ENCODE data around the gene RAPGEF5.

The RAPGEF5 gene

DNA sequence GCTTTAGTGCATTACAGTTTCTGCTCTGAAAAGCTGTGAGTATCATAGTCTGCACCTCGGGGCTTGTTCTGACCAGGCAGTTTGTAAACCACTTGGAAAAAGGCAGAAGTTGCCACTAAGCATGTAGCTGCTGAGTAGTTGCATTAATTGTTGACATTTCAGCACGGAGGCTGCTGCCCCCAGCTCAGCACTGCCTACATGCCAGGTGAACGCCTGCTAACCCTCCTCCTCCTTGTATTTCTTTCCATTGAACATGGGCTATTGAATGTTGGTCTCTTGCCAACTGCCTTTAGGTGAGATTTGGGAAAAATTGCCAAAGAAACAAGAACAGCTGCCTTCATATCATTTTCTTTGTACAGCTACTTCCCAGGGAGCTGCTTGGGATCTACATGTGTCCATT is 164.2 kb downstream of the RAPGEF5 start:
- no peak for DNase-seq (ENCODE audit: low read depth in 2 of 2)

DNA sequence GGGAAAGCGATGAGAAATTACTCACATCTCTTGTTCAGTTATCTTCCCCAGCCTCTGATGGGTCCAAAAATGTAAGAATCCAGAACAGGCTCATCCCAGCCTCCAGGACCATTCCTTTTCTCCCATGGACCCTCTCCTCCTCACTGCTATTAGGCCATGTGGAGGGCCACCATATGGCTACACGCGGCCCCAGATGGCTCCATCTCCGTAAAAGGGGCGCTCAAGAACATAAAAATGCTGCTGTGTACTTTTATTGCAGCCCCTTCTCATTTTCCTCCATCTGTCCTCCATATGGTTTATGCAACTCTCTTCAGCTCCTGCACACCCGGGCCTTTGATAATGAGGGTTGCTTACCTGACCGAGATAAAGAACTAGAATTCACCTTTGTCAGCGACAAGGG is 166.2 kb downstream of the RAPGEF5 start:
- DNase-seq (ENCODE audit: low read depth in 2 of 2): no peak

DNA sequence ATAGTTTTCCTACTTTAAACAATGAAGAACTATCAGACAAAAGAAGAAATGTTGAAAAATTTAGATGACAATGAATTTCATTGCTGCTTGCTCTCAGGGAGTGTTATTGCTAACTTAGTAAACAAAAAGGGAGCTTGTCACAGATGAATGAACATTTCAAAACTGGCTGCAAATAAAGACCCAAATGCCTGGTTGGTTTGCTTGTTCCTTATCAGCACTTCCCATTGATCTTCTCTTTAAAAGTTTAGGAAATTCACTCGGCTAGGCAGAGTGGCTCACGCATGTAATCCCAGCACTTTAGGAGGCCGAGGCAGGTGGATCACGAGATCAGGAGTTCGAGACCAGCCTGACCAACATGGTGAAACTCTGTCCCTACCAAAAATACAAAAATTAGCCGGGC is 167.2 kb downstream of the RAPGEF5 start:
- DNase-seq (ENCODE audit: low read depth in 2 of 2): no peak

DNA sequence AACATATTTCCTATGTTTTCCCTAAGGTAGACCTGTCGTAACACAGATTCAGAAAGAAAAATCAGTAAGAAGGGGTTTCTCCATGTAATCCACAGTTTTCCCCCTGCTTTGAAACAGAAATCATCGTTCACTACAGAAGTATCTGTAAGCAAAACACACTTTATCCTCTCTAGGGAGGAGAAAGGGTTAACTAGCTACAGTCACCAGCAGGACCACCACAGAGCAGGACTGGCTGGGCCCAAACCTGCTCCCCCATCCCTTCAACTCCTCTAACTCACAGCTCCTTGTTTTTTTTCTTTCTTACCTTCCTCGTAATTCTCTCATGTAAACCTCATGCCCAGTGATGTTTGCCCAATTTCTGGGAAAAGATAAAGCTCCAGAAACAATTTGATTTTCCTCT is 167.7 kb downstream of the RAPGEF5 start:
- DNase-seq (ENCODE audit: low read depth in 2 of 2): no peak

DNA sequence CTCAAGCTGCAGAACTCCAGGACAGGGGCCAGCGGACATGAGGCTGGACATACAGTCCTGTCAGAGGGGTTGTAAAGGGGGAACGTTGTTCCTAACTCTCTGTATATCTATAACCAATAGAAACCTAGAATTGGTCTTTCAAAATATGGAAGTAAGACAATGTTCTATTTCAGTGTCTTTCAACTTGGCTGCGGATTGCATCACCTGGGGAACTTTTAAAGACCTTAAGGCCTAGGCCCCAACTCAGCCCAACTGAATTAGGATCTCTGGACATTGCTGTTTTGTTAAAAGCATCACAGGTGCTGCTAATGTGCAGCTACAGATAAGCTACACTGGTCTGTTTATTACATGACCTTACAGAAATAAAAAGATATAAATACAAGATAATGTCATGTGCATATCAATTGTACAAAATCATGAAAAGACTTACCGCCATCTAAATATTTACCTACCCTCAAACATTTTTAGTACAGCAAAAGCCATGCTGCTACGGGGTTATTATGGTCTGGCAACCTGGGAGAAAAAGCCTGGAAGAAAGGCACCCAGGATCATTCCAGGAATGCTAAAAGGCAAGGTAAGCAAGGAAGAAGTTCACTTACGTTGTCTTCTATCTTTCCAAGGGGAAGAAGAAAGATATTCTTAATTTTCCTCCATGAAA is 169.1 kb downstream of the RAPGEF5 start:
- DNase-seq (ENCODE audit: low read depth in 2 of 2): no peak

DNA sequence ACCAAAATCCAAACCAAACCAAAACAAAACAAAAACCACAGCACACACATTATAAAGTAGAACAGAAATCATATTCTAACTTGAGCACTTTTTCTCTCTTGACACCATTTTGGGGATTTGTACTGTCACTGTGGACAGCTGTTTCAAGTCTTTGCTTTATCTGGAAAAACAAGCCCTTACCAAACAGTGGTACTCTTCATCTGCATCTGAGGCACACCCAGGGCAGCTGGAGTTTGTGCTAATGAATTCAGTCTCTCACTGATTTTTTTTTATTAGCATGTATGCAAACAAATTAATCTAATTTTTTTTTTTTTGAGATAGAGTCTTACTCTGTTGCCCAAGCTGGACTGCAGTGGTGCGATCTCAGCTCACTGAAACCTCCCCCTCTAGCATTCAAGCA is 171.4 kb downstream of the RAPGEF5 start:
- no peak for DNase-seq (ENCODE audit: low read depth in 2 of 2)

DNA sequence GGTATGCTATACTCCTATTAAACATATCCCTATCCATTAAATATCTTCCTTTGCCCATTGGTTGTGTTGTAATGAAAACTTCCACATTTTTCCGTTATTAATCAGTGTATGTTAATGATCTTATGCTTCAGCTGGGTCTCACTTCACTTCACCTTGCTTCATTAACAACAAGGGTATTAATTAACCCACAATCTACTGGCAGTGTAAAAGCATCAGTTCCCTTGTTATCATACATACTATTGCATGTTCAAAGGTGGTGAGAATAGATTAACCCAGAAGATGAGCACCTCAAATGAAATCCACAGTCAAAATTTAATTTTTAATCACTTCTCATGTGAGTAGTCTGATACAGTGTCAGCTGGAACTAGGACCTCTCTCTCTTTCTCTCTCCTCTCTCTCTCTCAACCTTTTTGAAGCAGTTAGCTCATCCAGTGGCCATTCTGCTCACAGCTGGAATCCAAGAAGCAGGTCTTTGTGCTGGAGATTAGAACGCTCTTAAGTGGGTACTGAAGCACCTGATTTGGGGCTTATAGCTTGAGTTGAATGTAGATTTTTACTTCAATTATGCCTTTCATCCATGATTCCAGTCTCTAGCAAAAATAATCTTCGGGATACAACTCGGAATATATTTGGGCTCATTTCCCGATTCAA is 172.3 kb downstream of the RAPGEF5 start:
- DNase-seq (ENCODE audit: low read depth in 2 of 2): no peak

DNA sequence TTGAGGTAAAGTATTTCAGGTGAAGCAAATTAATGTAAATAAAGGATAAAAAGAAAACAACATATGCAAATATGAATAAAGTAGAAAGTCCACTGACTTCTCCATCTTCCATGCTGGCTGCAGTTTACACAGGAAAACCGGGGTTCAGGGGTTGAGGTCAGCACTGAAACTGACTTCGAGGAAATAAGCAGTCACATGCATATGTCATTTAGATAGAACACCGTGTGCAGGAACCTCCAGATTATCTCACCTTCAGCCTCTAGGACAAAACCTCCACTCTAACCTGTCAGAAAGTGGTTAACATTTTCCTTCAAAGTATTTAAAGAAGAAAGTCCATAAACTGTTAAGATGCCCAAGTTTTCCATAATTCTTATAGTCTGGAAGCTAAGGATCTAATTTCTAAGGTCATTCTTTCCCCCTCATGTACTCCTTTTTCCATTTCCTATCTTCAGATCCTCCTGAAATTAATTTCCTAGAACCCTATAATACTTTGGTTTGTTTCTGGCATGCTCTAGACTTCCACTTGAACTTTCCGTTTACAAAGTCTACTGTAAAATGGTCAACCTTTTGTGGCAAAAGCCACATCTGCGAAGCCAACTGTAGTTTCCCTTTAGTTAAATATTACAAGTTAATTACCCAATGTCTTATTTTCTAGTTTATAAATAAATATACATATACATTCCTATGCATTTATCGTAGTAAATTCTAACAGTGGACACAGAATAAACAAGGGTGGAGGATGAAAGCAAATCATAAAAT is 173.3 kb downstream of the RAPGEF5 start:
- no peak for DNase-seq (ENCODE audit: low read depth in 2 of 2)

DNA sequence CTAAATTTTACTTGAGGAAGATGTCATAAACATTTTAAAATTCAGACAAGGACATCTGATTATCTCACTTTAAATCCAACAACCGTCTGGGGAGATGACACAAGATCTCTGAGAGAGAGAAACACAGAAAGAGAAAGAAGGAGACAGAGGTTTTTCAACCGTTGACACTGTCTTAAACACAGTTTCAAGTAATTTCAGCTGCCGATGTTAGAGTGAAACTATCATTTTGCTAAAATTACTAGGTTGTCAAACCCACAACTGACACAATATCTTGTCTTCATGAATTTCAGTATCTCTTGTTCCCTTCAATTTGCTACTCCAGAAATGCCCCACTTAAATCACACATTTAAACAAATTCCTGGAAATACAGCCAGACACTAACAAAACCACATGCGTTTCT is 174.8 kb downstream of the RAPGEF5 start:
- DNase-seq (ENCODE audit: low read depth in 2 of 2): no peak

DNA sequence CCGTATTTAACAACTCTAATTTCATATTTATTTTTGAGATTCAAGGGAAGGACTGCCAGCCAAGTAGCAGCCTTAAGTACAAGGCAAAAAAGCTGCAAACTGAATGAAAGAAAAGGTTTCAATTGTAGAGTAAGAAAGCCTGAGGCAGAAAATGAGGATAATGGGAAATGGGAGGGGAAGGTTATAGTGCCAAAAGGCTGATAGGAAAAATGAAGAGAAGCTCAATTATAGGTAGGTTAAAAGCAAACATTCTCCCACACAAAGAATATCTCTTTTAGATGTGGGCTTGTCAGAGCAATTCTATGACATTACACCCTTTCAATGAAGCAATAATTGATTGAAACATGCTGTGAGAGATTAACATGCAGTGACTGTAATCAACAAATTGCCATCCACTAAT is 175.3 kb downstream of the RAPGEF5 start:
- DNase-seq (ENCODE audit: low read depth in 2 of 2): no peak

DNA sequence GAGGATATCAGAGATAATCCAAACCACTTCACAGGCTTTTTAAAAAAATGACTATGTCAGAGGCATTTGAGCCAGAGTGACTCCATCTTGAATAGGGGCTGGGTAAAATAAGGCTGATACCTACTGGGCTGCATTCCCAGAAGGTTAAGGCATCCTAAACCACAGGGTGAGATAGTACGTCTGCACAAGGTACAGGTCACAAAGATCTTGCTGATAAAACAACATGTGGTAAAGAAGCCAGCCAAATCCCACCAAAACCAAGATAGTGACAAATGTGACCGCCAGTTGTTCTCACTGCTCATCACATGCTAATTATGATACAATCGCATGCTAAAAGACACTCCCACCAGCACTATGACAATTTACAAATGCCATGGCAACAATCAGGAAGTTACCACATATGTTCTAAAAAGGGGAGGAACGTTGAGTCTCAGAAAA is 177.5 kb downstream of the RAPGEF5 start:
- no peak for DNase-seq (ENCODE audit: low read depth in 2 of 2)

DNA sequence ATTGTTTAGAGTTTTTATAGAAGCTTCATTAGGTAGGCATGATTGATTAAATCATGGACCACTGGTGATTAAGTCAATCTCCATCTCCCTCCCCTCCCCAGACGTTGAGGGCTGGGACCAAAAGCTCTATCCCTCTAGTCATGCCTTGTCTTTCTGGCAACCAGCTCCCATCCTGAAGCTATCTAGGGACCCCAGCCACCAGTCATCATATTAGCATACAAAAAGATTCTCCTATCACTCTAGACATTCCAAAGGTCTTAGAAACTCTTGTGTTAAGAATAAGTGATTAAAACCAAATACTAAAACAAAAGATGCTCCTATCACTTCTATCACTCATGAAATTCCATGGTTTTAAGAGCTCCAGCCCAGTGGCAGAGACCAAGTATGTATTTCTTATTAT is 178.2 kb downstream of the RAPGEF5 start:
- DNase-seq (ENCODE audit: low read depth in 2 of 2): no peak

DNA sequence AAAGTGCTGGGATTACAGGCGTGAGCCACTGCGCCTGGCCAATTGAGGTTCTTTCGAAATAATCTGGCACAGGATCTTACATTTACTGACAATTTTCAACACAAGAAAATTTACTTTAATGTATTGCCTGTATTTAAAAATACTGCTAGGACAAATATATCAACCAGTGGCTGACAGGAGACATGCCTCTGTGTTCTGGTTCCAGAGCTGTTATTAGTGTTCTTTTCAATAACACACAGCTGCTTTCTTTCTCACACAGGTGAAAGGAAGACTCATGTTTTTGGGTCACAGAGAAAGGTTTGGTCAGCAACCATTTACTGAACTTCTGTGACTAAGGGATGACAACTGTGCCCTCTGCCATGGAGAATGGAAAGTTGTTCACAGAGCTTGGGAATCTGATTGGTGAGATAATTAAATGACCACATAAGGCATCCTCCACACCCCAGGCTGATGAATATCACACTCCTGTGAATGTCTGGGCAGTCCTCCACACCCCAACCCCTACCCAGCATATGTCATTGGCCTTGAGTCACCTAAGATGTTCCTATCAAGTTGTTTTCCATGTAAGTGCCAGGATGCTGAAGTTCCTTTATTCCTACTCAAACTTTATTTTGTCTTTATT is 180.1 kb downstream of the RAPGEF5 start:
- DNase-seq (ENCODE audit: low read depth in 2 of 2): no peak

DNA sequence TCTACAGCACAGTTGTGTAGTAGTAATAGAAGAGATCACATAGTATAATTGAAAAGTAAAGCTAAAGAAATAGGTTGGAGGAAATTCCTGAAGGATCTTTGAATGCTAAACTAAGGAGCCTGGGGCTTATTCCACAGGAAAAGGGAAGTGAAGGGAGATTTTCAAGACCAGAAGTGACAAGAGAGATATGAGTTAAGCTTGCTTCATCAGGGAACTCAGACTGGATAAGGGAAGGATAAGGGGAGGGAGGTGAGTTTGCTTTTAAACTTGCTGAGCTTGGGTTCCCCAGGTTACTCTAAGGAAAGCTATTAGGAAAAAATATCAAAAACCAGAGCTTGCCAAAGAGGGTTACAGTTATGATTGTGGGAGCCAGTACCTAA is 182.4 kb downstream of the RAPGEF5 start:
- DNase-seq (ENCODE audit: low read depth in 2 of 2): no peak

DNA sequence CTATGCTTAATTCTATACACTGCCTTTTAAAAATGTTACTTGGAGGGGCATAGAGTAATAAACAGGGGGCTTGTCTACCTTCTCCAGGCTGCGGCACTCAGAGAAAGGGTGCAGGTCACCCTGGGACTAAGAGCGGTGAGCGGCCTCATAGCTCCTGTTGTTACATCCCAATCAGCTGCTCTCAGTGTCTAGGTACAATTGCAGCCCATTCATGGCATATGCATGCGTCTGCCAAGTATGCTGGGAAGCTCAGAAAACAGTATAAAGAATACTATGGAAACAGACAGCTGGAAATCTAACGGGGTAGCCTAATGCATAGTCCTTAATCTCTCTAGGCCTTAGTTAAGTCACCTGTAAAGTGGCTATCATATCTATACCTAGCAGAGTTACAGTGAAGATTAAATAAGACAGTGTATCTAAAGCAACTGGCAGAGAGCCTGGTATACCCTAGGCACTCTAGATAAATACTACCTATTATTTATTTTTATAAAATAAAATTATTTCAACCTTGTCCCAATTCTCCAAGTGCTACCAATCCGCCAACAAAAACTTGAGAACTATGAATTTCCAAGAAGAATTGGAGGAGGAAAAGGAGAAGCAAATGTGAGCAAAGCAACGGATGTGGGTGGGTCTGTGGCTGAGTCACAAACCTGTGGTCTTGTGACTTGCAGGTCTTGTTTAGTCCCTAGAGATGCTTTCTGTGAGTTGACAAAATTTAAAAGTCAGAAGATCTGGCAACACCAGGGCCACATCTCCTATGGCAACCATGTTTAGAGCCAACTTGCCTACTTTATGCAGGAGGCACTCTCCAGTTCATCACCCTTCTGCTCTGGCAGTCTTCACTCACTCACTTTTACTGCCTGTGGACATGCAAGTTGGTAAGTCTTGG is 183.0 kb downstream of the RAPGEF5 start:
- no peak for DNase-seq (ENCODE audit: low read depth in 2 of 2)

DNA sequence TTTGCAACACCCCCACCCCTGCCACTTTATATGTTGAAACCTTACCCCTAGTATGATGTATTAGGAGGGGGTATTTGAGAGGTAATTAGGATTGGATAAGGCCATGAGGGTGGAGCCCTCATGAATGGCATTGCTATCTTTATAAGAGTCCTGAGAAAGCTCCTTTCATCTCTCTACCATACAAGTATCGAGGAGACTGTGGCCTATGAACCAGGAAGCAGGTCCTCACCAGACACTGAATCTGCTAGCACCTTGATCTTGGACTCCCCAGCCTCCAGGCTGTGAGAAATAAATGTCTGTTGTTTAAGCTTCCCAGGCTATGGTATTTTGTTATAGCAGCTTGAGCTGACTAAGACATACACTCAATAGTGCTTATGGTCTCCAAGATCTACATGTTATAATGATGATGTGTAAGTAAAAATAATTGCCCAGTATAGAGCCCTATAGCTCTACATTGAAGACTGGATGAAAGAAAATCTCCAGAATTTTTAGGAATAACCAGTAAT is 188.8 kb downstream of the RAPGEF5 start:
- no peak for DNase-seq (ENCODE audit: low read depth in 2 of 2)

DNA sequence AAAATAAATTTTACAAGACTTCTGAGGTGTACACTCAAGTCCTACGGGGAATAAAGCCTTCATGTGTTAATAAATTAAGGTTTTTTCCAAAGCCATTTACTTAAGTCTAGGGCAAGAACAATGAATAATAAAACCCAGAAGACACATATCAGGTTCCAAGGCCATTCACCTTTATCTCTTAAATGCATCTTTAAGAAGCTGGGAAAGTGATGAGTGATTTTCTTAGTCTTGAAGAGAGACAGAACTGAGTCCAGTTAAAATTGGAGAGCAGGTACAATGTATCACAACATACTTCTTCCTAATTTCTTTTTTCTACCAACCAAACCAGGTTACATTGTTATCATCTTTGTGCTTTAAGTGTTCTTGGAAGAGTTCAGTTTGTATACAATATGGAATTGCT is 189.5 kb downstream of the RAPGEF5 start:
- no peak for DNase-seq (ENCODE audit: low read depth in 2 of 2)

DNA sequence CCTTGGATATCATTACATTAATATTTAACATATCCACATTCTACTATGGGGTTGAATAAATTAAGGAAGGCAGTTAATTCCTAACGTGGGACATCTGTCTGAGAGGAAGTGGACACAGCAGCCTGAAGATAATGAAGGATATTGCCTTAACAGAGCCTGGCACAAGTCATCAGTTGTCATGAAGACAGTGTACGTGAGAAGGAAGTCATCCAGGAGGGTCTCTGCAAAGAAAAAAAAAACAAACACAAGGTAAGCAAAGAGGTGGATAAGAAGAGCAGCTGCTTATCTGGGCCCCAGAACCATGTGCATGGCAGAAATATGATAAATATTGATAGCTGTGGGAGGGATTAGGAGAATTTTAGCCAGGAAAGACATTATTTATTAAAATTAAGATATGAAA is 190.0 kb downstream of the RAPGEF5 start:
- no peak for DNase-seq (ENCODE audit: low read depth in 2 of 2)

DNA sequence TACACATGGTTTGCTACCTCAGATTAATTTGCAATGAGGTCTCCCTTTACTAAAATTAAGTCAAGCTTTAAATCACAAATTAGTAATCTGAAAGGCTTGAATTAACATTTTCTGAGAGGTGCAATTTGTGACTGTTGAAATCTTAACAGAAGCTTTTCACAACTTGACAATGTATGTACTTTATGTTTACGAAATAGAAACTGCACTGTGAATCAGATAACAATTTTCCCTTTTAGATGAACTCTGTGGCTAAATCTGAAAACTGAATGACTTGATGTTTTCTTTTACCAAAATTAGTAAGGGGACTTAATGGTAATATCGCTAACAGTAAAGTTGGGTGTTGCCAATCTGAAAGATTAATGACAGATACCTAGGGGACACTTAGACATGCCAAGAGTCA is 197.6 kb downstream of the RAPGEF5 start:
- no peak for DNase-seq (ENCODE audit: low read depth in 2 of 2)

DNA sequence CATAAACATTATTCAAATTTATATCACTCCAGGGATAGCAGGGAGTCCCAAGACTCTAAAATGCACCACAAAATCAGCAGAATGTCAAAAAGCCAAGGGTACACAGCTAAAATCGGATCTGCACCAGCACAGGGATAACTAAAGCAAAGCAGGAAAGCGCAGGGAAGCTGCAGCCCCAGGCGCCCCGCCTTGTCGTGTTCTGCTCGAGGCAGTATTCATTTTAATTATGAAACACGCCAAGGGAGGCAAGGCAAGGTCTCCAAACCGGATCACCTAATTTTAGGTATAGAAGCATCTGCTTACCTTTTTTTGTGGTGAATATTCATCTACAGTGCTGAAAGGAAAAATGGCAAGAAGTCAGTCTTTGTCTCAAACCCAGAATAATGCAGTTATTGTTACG is 199.4 kb downstream of the RAPGEF5 start:
- no peak for DNase-seq (ENCODE audit: low read depth in 2 of 2)

DNA sequence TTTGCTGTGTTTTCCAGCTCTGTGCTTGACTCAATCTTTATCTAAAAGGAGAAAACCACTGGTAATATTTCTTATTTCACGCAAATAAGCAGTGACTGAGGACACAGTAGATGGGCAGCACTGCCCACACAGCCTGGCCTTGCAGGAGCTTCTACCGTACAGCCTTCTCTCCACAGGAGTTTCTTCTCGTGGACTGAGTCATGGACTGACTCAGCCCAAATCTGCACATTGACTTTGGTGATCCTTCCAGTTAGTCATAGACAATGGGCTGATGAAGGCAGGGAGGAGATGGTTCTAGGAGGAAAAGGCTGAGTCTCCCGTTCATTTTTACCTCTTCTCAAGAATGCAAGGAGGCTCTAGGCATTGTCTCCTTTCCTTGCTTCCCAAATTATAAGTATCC is 200.7 kb downstream of the RAPGEF5 start:
- no peak for DNase-seq (ENCODE audit: low read depth in 2 of 2)

DNA sequence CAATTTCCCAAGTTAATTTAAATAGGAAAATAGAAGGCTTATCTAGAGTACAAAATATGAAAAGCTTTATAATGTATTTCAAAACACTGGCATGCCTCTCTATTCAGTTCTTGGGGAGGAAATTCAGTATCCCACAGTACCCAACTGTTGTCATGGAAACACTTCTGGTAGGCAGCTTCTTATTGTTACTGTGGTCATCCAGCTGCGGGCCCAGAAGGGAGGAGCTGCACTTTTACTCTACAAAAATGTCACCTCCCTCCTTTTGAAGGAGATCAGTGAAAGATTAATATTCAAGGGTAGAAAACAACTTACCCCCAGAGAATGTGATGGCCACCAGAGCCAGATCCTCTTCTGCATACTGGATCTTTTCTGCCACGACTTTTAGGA is 202.8 kb downstream of the RAPGEF5 start:
- DNase-seq (ENCODE audit: low read depth in 2 of 2): no peak
